Measurements from ENCODE around the gene JADE1. TPM values are rescaled to one million over a fixed set of nuclear protein-coding genes. Genes with fewer than 3 reads are reported as not detected.

JADE1 gene
- total and polyA plus RNA-seq, 2 of the 13 experiments (the other 11 are each of a cell fraction or from before 2014, with no cell fraction given), result 5.4 to 19.3 TPM

- H2AFZ ChIP-seq (ENCODE audit: low read length), result no peak overlapping the region
- TF ChIP-seq MXI1 (IDR thresholded peaks at IDR 0.05; ENCODE audit: borderline replicate concordance, low read depth, low read length) (no peak), XRCC5 (optimal IDR thresholded peaks at IDR 0.05; ENCODE audit: low read length) (no peak), REST (IDR thresholded peaks at IDR 0.05; ENCODE audit: borderline replicate concordance in 1 of 2, low read depth in 1 of 2, low read length in 2 of 2) (no peak), ZNF142 (CRISPR knock-in tag; IDR thresholded peaks at IDR 0.05) (no peak), SKIL (CRISPR knock-in tag; IDR thresholded peaks at IDR 0.05; ENCODE audit: borderline replicate concordance) (no peak), SP1 (IDR thresholded peaks at IDR 0.05) (no peak), SP1 (CRISPR knock-in tag; IDR thresholded peaks at IDR 0.05) (no peak)
- FAIRE-seq (no peak), ATAC-seq (no peak), DNase-seq (ENCODE audit: low spot score) (no peak)
- no peak overlapping the region for H3K9ac ChIP-seq (ENCODE audit: insufficient read depth, low read depth, low read length)
- ChIA-PET CTCF (ENCODE audit: low intra/inter-chr PET ratio, low total read pairs) (no interaction called here), POLR2A (no interaction called here)
- in situ Hi-C loops (cut with HindIII; ENCODE audit: extremely low pct_ligation_motif_present, low pct_unique_long_range_greater_than_20kb) (no loop called here), intact Hi-C loops (cut with micrococcal nuclease; ENCODE audit: unreplicated experiment) (no loop called here)
- 98% methylated on average over 3 of the region's 3 CpGs for WGBS (ENCODE audit: low lambda C conversion rate)
- no peaks in the 10 kb centered on the region for H3K27me3 ChIP-seq (ENCODE audit: control insufficient read depth in 1 of 2, insufficient read depth in 2 of 2, low read length in 2 of 2)
- H3K27ac ChIP-seq (ENCODE audit: extremely low read length, insufficient read depth, low read length), result no peak overlapping the region
- H3K79me2 ChIP-seq (ENCODE audit: insufficient read depth, low read length), result no peaks in the 10 kb centered on the region
- H3K4me2 ChIP-seq (ENCODE audit: low read depth, low read length), result no peak overlapping the region
- peaks cover 41 to 82% of the 10 kb centered on the region in 2 experiments for H3K36me3 ChIP-seq (replicated peaks in 1 of 2; ENCODE audit: control insufficient read depth in 1 of 2, insufficient read depth in 2 of 2, low read length in 2 of 2)
- peaks cover 18% of the 10 kb centered on the region for H3K4me1 ChIP-seq (ENCODE audit: insufficient read depth, low read length)
- no peaks in the 10 kb centered on the region for H4K20me1 ChIP-seq (ENCODE audit: insufficient read depth, low read length)
- no peaks in the 10 kb centered on the region for H3K9me3 ChIP-seq (ENCODE audit: low read length)
- no TSS peak for BruUV-seq (replicated peaks)
- no peak overlapping the region for H3K4me3 ChIP-seq (replicated peaks in 1 of 3; ENCODE audit: insufficient read depth in 1 of 3, low read depth in 2 of 3, low read length in 3 of 3)
These were observed 39.0 kb downstream of the JADE1 start for GRCh38 chr4:128848461-128848860.
